Activated B cell treated with CpG ODN at 0.5 μM for 24 hours (primary cell): ENCODE data around the gene SLC66A1. TPM values are rescaled to one million over a fixed set of nuclear protein-coding genes. Genes with fewer than 3 reads are reported as not detected.

Experiments used
- ATAC-seq: fragments of 200-7000 bp; cut with Tn5 transposase; one replicate; pipeline ENCODE4 v1.10.0; 2021; ENCODE audit warnings: low read depth, mild to moderate bottlenecking, moderate library complexity
- CTCF ChIA-PET: fragments of 350-600 bp; sonication (Branson Sonifier 250); formaldehyde crosslinking; loops from one replicate; lab custom pipeline; 2021; ENCODE audit warnings: antibody characterized with exemption; lab: Charles Lee
- POLR2A ChIA-PET: fragments of 350-600 bp; sonication (Branson Sonifier 250); formaldehyde crosslinking; loops from one replicate; lab custom pipeline; 2021; ENCODE audit warnings: antibody characterized with exemption; lab: Charles Lee
- DNase-seq: peaks from one replicate; pipeline ENCODE4 v3.0.0; 2022
- H3K27ac Mint-ChIP-seq: one replicate; pipeline ENCODE4 v1.8.0; 2020; ENCODE audit warnings: mixed read lengths
- H3K27me3 Mint-ChIP-seq: one replicate; pipeline ENCODE4 v1.8.0; 2021; ENCODE audit warnings: mixed read lengths
- H3K36me3 Mint-ChIP-seq: one replicate; pipeline ENCODE4 v1.8.0; 2021; ENCODE audit warnings: low read depth, mixed read lengths
- H3K4me1 Mint-ChIP-seq: one replicate; pipeline ENCODE4 v1.8.0; 2021; ENCODE audit warnings: mixed read lengths
- H3K4me3 Mint-ChIP-seq: one replicate; pipeline ENCODE4 v1.8.0; 2020; ENCODE audit warnings: mild to moderate bottlenecking, mixed read lengths
- H3K9me3 Mint-ChIP-seq: one replicate; pipeline ENCODE4 v1.8.0; 2020; ENCODE audit warnings: mixed read lengths
- intact Hi-C: fragments of 100-400 bp; cut with micrococcal nuclease; formaldehyde crosslinking; loops from one replicate; pipeline ENCODE4 v1.15.1; 2024
- total RNA-seq: library from RNA; stranded (reverse); gene quantifications from 2 replicates; pipeline ENCODE4 v1.2.3, GENCODE V29; 2022
- TF ChIP-seq, protein P1 (sequence below): fragments of 200-600 bp; IDR thresholded peaks from one replicate; pipeline ENCODE4 v1.8.0; 2022; ENCODE audit warnings: antibody characterized with exemption, mild to moderate bottlenecking

SLC66A1 gene
- total RNA-seq, 1 donor from 2014 or later: 11.9 TPM

DNA sequence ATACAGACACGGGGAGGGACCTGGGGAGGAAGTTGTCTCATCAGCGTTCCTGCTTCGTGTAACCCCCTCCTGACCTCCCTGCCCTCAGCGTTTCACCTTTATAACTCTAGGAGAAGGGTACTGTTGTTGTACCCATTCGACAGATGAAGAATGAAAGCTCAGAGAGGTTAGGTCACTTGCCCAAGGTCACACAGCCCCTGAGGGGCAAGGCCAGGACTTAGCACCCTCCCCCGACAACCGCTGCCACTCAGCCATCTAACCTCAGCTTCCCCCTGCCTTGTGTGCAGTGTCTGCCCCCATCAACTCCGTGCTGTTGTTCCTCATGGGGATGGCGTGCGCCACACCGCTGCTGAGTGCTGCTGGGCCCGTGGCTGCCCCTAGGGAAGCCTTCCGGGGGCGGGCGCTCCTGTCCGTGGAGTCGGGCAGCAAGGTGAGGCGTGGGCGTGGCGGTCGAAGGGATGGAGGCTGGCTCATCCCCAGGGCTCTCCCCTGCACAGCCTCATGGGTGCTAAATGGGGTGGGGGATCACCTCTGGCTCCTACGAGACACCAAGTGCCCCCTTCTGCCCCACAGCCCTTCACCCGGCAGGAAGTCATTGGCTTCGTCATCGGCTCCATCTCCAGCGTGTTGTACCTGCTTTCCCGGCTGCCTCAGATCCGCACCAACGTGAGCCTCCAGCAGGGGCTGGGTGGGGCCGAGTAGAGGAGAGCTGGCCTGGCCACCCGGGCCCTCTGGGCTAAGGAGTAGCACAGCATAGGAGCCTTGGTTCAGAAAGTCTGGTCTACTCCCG is 14.0 kb downstream of the SLC66A1 start:
- CTCF ChIA-PET: no interaction called here

GRCh38 chr1:19326748-19327065 is 14.6 kb downstream of the SLC66A1 start:
- Mint-ChIP-seq H3K36me3 (peaks cover 45% of the 10 kb centered on the region), H3K27me3 (no peaks in the 10 kb centered on the region), H3K27ac (no peak overlapping the region), H3K9me3 (no peaks in the 10 kb centered on the region), H3K4me3 (no peak overlapping the region), H3K4me1 (no peaks in the 10 kb centered on the region)
- DNase-seq: no peak
- CTCF ChIA-PET: no interaction called here
- TF ChIP-seq, protein P1, sequence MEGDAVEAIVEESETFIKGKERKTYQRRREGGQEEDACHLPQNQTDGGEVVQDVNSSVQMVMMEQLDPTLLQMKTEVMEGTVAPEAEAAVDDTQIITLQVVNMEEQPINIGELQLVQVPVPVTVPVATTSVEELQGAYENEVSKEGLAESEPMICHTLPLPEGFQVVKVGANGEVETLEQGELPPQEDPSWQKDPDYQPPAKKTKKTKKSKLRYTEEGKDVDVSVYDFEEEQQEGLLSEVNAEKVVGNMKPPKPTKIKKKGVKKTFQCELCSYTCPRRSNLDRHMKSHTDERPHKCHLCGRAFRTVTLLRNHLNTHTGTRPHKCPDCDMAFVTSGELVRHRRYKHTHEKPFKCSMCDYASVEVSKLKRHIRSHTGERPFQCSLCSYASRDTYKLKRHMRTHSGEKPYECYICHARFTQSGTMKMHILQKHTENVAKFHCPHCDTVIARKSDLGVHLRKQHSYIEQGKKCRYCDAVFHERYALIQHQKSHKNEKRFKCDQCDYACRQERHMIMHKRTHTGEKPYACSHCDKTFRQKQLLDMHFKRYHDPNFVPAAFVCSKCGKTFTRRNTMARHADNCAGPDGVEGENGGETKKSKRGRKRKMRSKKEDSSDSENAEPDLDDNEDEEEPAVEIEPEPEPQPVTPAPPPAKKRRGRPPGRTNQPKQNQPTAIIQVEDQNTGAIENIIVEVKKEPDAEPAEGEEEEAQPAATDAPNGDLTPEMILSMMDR: no peak
- intact Hi-C loops: no loop called here
- POLR2A ChIA-PET: no interaction called here
- no peak for ATAC-seq

More for the DNA sequence above, 14.0 kb downstream of the SLC66A1 start:
- no peak for ATAC-seq
- Mint-ChIP-seq H3K9me3 (no peaks in the 10 kb centered on the region), H3K36me3 (peaks cover 46% of the 10 kb centered on the region), H3K27me3 (no peaks in the 10 kb centered on the region), H3K4me3 (no peak overlapping the region), H3K4me1 (no peaks in the 10 kb centered on the region), H3K27ac (no peak overlapping the region)
- DNase-seq: no peak
- intact Hi-C loops: no loop called here
- TF ChIP-seq, protein P1: no peak
- POLR2A ChIA-PET: interaction anchor here (1.2 kb wide), 1 partner anchor 11 kb away, joined by 3 read pairs; no protein-coding TSS in a partner anchor

GRCh38 chr1:19327301-19327700 is 15.2 kb downstream of the SLC66A1 start:
- H3K36me3 Mint-ChIP-seq: peaks cover 41% of the 10 kb centered on the region
- DNase-seq (no peak), ATAC-seq (no peak)
- H3K4me3 Mint-ChIP-seq: no peak overlapping the region
- H3K4me1 Mint-ChIP-seq: no peaks in the 10 kb centered on the region
- H3K27ac Mint-ChIP-seq: no peak overlapping the region
- POLR2A ChIA-PET: no interaction called here
- intact Hi-C loops: no loop called here
- TF ChIP-seq, protein P1: no peak
- H3K27me3 Mint-ChIP-seq: no peaks in the 10 kb centered on the region
- CTCF ChIA-PET: no interaction called here
- no peaks in the 10 kb centered on the region for H3K9me3 Mint-ChIP-seq

GRCh38 chr1:19327736-19328135 is 15.6 kb downstream of the SLC66A1 start:
- ChIA-PET POLR2A (no interaction called here), CTCF (no interaction called here)
- no peaks in the 10 kb centered on the region for H3K4me1 Mint-ChIP-seq
- no peak overlapping the region for H3K27ac Mint-ChIP-seq
- H3K36me3 Mint-ChIP-seq: peaks cover 38% of the 10 kb centered on the region
- H3K27me3 Mint-ChIP-seq: no peaks in the 10 kb centered on the region
- no peak overlapping the region for H3K4me3 Mint-ChIP-seq
- TF ChIP-seq, protein P1: no peak
- intact Hi-C loops: no loop called here
- no peaks in the 10 kb centered on the region for H3K9me3 Mint-ChIP-seq
- DNase-seq (no peak), ATAC-seq (no peak)

- H3K27ac Mint-ChIP-seq: no peak overlapping the region
- ATAC-seq (no peak), DNase-seq (no peak)
- H3K4me1 Mint-ChIP-seq: no peaks in the 10 kb centered on the region
- CTCF ChIA-PET: no interaction called here
- peaks cover 33% of the 10 kb centered on the region for H3K36me3 Mint-ChIP-seq
- TF ChIP-seq, protein P1: no peak
- POLR2A ChIA-PET: no interaction called here
- no peak overlapping the region for H3K4me3 Mint-ChIP-seq
- no peaks in the 10 kb centered on the region for H3K27me3 Mint-ChIP-seq
- intact Hi-C loops: no loop called here
- no peaks in the 10 kb centered on the region for H3K9me3 Mint-ChIP-seq
Observed at GRCh38 chr1:19328486-19328885, 16.4 kb downstream of the SLC66A1 start.
